Measurements from ENCODE around the gene UBE3B. TPM values are rescaled to one million over a fixed set of nuclear protein-coding genes. Genes with fewer than 3 reads are reported as not detected.

Gene UBE3B
- total RNA-seq, 1 experiment from 2014 or later: 48.0 TPM

GRCh38 chr12:109451400-109451799, 26.0 kb upstream of the UBE3B start:
- Histone ChIP-seq H3K9me2 (ENCODE audit: insufficient read depth) (no peaks in the 10 kb centered on the region), H3K79me2 (ENCODE audit: low read depth) (no peaks in the 10 kb centered on the region), H4K20me1 (ENCODE audit: insufficient read depth) (peaks cover 12% of the 10 kb centered on the region; the same call in 1 of the 2 replicates), H3K27me3 (ENCODE audit: insufficient read depth, low read depth) (no peaks in the 10 kb centered on the region), H3K27ac (no peak overlapping the region), H3F3A (ENCODE audit: insufficient read depth, low read depth) (no peaks in the 10 kb centered on the region; the same call in 1 of the 2 replicates), H3K9me3 (ENCODE audit: insufficient read depth, low read depth) (no peaks in the 10 kb centered on the region), H3K4me1 (replicated peaks; ENCODE audit: insufficient read depth) (no peaks in the 10 kb centered on the region), H3K4me3 (no peak overlapping the region), H3K36me3 (ENCODE audit: low read depth) (peaks cover 17% of the 10 kb centered on the region), H3K4me2 (no peak overlapping the region), H2AFZ (no peak overlapping the region)
- no TSS peak for BruUV-seq (replicated peaks)
- intact Hi-C loops (cut with micrococcal nuclease; ENCODE audit: unreplicated experiment): no loop called here
- no peak for DNase-seq
- ChIA-PET POLR2A (ENCODE audit: unreplicated experiment) (no interaction called here), CTCF (no interaction called here)
- TF ChIP-seq EZH2 (IDR thresholded peaks at IDR 0.05; ENCODE audit: low read depth): no peak
- TF ChIP-seq CTCF (conservative IDR thresholded peaks at IDR 0.05): no peak

- Histone ChIP-seq H3F3A (ENCODE audit: insufficient read depth, low read depth) (no peaks in the 10 kb centered on the region; the same call in 1 of the 2 replicates), H3K36me3 (ENCODE audit: low read depth) (peaks cover 22% of the 10 kb centered on the region), H2AFZ (no peak overlapping the region), H3K4me1 (replicated peaks; ENCODE audit: insufficient read depth) (no peaks in the 10 kb centered on the region), H3K27me3 (ENCODE audit: insufficient read depth, low read depth) (no peaks in the 10 kb centered on the region), H3K9me2 (ENCODE audit: insufficient read depth) (no peaks in the 10 kb centered on the region), H3K79me2 (ENCODE audit: low read depth) (no peaks in the 10 kb centered on the region), H4K20me1 (ENCODE audit: insufficient read depth) (peaks cover 12% of the 10 kb centered on the region; the same call in 1 of the 2 replicates), H3K4me2 (no peak overlapping the region), H3K27ac (no peak overlapping the region), H3K9me3 (ENCODE audit: insufficient read depth, low read depth) (no peaks in the 10 kb centered on the region), H3K4me3 (no peak overlapping the region)
- TF ChIP-seq EZH2 (IDR thresholded peaks at IDR 0.05; ENCODE audit: low read depth): no peak
- no peak for TF ChIP-seq CTCF (conservative IDR thresholded peaks at IDR 0.05)
- BruUV-seq (replicated peaks): no TSS peak
- intact Hi-C loops (cut with micrococcal nuclease; ENCODE audit: unreplicated experiment): no loop called here
- ChIA-PET CTCF (no interaction called here), POLR2A (ENCODE audit: unreplicated experiment) (interaction anchor here (0.6 kb wide), 1 partner anchor 31 kb away, joined by 6 read pairs; no protein-coding TSS in a partner anchor)
- no peak for DNase-seq
Measured at GRCh38 chr12:109452489-109452888, 24.9 kb upstream of the UBE3B start.

- Histone ChIP-seq H3K9me2 (ENCODE audit: insufficient read depth) (no peaks in the 10 kb centered on the region), H3K4me1 (replicated peaks; ENCODE audit: insufficient read depth) (peaks cover 7% of the 10 kb centered on the region), H3K4me2 (no peak overlapping the region), H3K9me3 (ENCODE audit: insufficient read depth, low read depth) (no peaks in the 10 kb centered on the region), H3K36me3 (ENCODE audit: low read depth) (peaks cover 16% of the 10 kb centered on the region), H2AFZ (no peak overlapping the region), H3F3A (ENCODE audit: insufficient read depth, low read depth) (peaks cover 5% of the 10 kb centered on the region; the same call in 1 of the 2 replicates), H3K4me3 (no peak overlapping the region), H4K20me1 (ENCODE audit: insufficient read depth) (no peaks in the 10 kb centered on the region), H3K27me3 (ENCODE audit: insufficient read depth, low read depth) (no peaks in the 10 kb centered on the region), H3K27ac (no peak overlapping the region), H3K79me2 (ENCODE audit: low read depth) (peaks cover 26% of the 10 kb centered on the region)
- TF ChIP-seq CTCF (conservative IDR thresholded peaks at IDR 0.05): no peak
- no peak for TF ChIP-seq EZH2 (IDR thresholded peaks at IDR 0.05; ENCODE audit: low read depth)
- CTCF ChIA-PET: no interaction called here
- no TSS peak for BruUV-seq (replicated peaks)
- no peak for DNase-seq
- POLR2A ChIA-PET (ENCODE audit: unreplicated experiment): no interaction called here
- intact Hi-C loops (cut with micrococcal nuclease; ENCODE audit: unreplicated experiment): no loop called here
Measured at GRCh38 chr12:109455706-109456105, 21.7 kb upstream of the UBE3B start.

Data from PC-9 (cell line).